ENCODE data around the gene ALS2CL. TPM values are rescaled to one million over a fixed set of nuclear protein-coding genes. Genes with fewer than 3 reads are reported as not detected.

Gene ALS2CL
- total RNA-seq, 1 donor from 2014 or later, result 0.51 TPM

- H3K36me3 Mint-ChIP-seq (ENCODE audit: unreplicated experiment), result no peaks in the 10 kb centered on the region
- DNase-seq, result no peak
- H3K4me1 Mint-ChIP-seq (ENCODE audit: low read depth, unreplicated experiment), result peaks cover 16% of the 10 kb centered on the region
- H3K4me3 Mint-ChIP-seq (ENCODE audit: unreplicated experiment), result peak within 1 kb of the TSS; percentile 69
- no peak within 1 kb of the TSS for H3K27ac Mint-ChIP-seq (ENCODE audit: unreplicated experiment)
- H3K9me3 Mint-ChIP-seq (ENCODE audit: unreplicated experiment), result no peaks in the 10 kb centered on the region
- TF ChIP-seq CTCF (IDR thresholded peaks at IDR 0.05; ENCODE audit: partially characterized antibody, unreplicated experiment), result no peak
- peaks cover 10% of the 10 kb centered on the region for H3K27me3 Mint-ChIP-seq (ENCODE audit: unreplicated experiment)
Observed at GRCh38 chr3:46701181-46701939, 7.9 kb upstream of the ALS2CL start, which contains the start of gene TMIE. Gene TMIE (plus strand): TSS chr3:46701392. CDS start chr3:46701488, 96 bp downstream.

- Mint-ChIP-seq H3K4me1 (ENCODE audit: low read depth, unreplicated experiment) (peaks cover 14% of the 10 kb centered on the region), H3K36me3 (ENCODE audit: unreplicated experiment) (no peaks in the 10 kb centered on the region), H3K27ac (ENCODE audit: unreplicated experiment) (no peak overlapping the region), H3K4me3 (ENCODE audit: unreplicated experiment) (peak overlapping the region; percentile 42), H3K9me3 (ENCODE audit: unreplicated experiment) (no peaks in the 10 kb centered on the region), H3K27me3 (ENCODE audit: unreplicated experiment) (peaks cover 8% of the 10 kb centered on the region)
- DNase-seq, result no peak
- TF ChIP-seq CTCF (IDR thresholded peaks at IDR 0.05; ENCODE audit: partially characterized antibody, unreplicated experiment), result no peak
Observed at GRCh38 chr3:46700772-46701171, 7.3 kb upstream of the ALS2CL start.

GRCh38 chr3:46699676-46700523, 6.4 kb upstream of the ALS2CL start:
- peaks cover 3% of the 10 kb centered on the region for H3K9me3 Mint-ChIP-seq (ENCODE audit: unreplicated experiment)
- DNase-seq, result no peak
- H3K36me3 Mint-ChIP-seq (ENCODE audit: unreplicated experiment), result no peaks in the 10 kb centered on the region
- H3K4me1 Mint-ChIP-seq (ENCODE audit: low read depth, unreplicated experiment), result peaks cover 12% of the 10 kb centered on the region
- H3K27me3 Mint-ChIP-seq (ENCODE audit: unreplicated experiment), result peaks cover 7% of the 10 kb centered on the region
- no peak overlapping the region for H3K27ac Mint-ChIP-seq (ENCODE audit: unreplicated experiment)
- H3K4me3 Mint-ChIP-seq (ENCODE audit: unreplicated experiment), result no peak overlapping the region
- no peak for TF ChIP-seq CTCF (IDR thresholded peaks at IDR 0.05; ENCODE audit: partially characterized antibody, unreplicated experiment)

GRCh38 chr3:46695962-46696894, 2.7 kb upstream of the ALS2CL start:
- Mint-ChIP-seq H3K27me3 (ENCODE audit: unreplicated experiment) (peaks cover 8% of the 10 kb centered on the region), H3K9me3 (ENCODE audit: unreplicated experiment) (peaks cover 5% of the 10 kb centered on the region), H3K36me3 (ENCODE audit: unreplicated experiment) (no peaks in the 10 kb centered on the region), H3K4me1 (ENCODE audit: low read depth, unreplicated experiment) (peaks cover 7% of the 10 kb centered on the region), H3K4me3 (ENCODE audit: unreplicated experiment) (no peak overlapping the region), H3K27ac (ENCODE audit: unreplicated experiment) (no peak overlapping the region)
- peak; percentile 58 for DNase-seq
- no peak for TF ChIP-seq CTCF (IDR thresholded peaks at IDR 0.05; ENCODE audit: partially characterized antibody, unreplicated experiment)

All from glutamatergic neuron (in vitro differentiated cells).